Stimulated activated CD4-positive, alpha-beta T cell treated with anti-CD3 and anti-CD28 coated beads, Interleukin-4, amount 100 ng/mL, for 4 hours (primary cell): Measurements from ENCODE around the gene GREM2.

ENCODE experiments used
- DNase-seq, 2 experiments: peaks; one replicate each; pipeline ENCODE4 v3.0.0-alpha.2; 2020

GREM2 gene

GRCh38 chr1:240553351-240553750, 58.6 kb downstream of the GREM2 start:
- DNase-seq: no peak

GRCh38 chr1:240539769-240540414, 72.1 kb downstream of the GREM2 start:
- no peak for DNase-seq

- DNase-seq: no peak
Observed at GRCh38 chr1:240538776-240539430, 73.1 kb downstream of the GREM2 start.

- DNase-seq: no peak
Observed at GRCh38 chr1:240533154-240533780, 78.7 kb downstream of the GREM2 start.

GRCh38 chr1:240528591-240528990, 83.4 kb downstream of the GREM2 start:
- DNase-seq: no peak

- DNase-seq: no peak
Observed at GRCh38 chr1:240527086-240527485, 84.9 kb downstream of the GREM2 start.

- DNase-seq: no peak
Observed at GRCh38 chr1:240526312-240526711, 85.6 kb downstream of the GREM2 start.

GRCh38 chr1:240524356-240525069, 87.4 kb downstream of the GREM2 start:
- DNase-seq: no peak

GRCh38 chr1:240522122-240522822, 89.7 kb downstream of the GREM2 start:
- no peak for DNase-seq

GRCh38 chr1:240517891-240518290, 94.1 kb downstream of the GREM2 start:
- DNase-seq: no peak

- DNase-seq: no peak
Observed at GRCh38 chr1:240516069-240516468, 95.9 kb downstream of the GREM2 start.

- no peak for DNase-seq
Observed at GRCh38 chr1:240515505-240515904, 96.5 kb downstream of the GREM2 start.

GRCh38 chr1:240511789-240512188, 100.2 kb downstream of the GREM2 start:
- no peak for DNase-seq

GRCh38 chr1:240508950-240509349, 103.0 kb downstream of the GREM2 start:
- no peak for DNase-seq

GRCh38 chr1:240508201-240508600, 103.8 kb downstream of the GREM2 start:
- no peak for DNase-seq

- DNase-seq: no peak
Observed at GRCh38 chr1:240506176-240506575, 105.8 kb downstream of the GREM2 start.

GRCh38 chr1:240503558-240503957, 108.4 kb downstream of the GREM2 start:
- no peak for DNase-seq

GRCh38 chr1:240503036-240503435, 108.9 kb downstream of the GREM2 start:
- DNase-seq: no peak

GRCh38 chr1:240501115-240501514, 110.8 kb downstream of the GREM2 start:
- no peak for DNase-seq

- no peak for DNase-seq
Observed at GRCh38 chr1:240500647-240501046, 111.3 kb downstream of the GREM2 start.

- no peak for DNase-seq
Observed at GRCh38 chr1:240499012-240499411, 112.9 kb downstream of the GREM2 start.

- no peak for DNase-seq
Observed at GRCh38 chr1:240498335-240498734, 113.6 kb downstream of the GREM2 start.

GRCh38 chr1:240497908-240498307, 114.0 kb downstream of the GREM2 start:
- DNase-seq: no peak
